Skeletal muscle tissue (tissue), 4 donors: ENCODE data around the gene ZFP36L1. TPM values are rescaled to one million over a fixed set of nuclear protein-coding genes. Genes with fewer than 3 reads are reported as not detected.

Experiments
- H3K27ac ChIP-seq: one replicate; pipeline ENCODE4 v1.7.0; 2013; ENCODE audit warnings: mild to moderate bottlenecking, low read depth, low read length, inconsistent platforms
- H3K27me3 ChIP-seq, 3 donors: one replicate each; pipeline ENCODE4 v1.7.0; 2013; ENCODE audit warnings: low read length in 3 of 3; ENCODE audit not compliant: control insufficient read depth in 3 of 3, insufficient read depth in 3 of 3
- H3K36me3 ChIP-seq, 3 donors: one replicate each; pipeline ENCODE4 v1.7.0; 2013; ENCODE audit warnings: low read length in 3 of 3; ENCODE audit not compliant: control insufficient read depth in 3 of 3, insufficient read depth in 3 of 3
- H3K4me1 ChIP-seq, 3 donors: one replicate each; pipeline ENCODE4 v1.7.0; 2013; ENCODE audit warnings: low read length in 3 of 3, mild to moderate bottlenecking in 3 of 3; ENCODE audit not compliant: control insufficient read depth in 3 of 3, insufficient read depth in 3 of 3
- H3K4me3 ChIP-seq, 3 donors: one replicate each; pipeline ENCODE4 v1.7.0; 2013; ENCODE audit warnings: low read length in 3 of 3
- H3K9ac ChIP-seq, 3 donors: one replicate each; pipeline ENCODE4 v1.7.0; 2013; ENCODE audit warnings: low read length in 3 of 3, mild to moderate bottlenecking in 3 of 3, moderate library complexity in 2 of 3, low read depth in 1 of 3
- H3K9me3 ChIP-seq, 3 donors: one replicate each; pipeline ENCODE4 v1.7.0; 2013; ENCODE audit warnings: low read length in 3 of 3; ENCODE audit not compliant: control insufficient read depth in 3 of 3
- total RNA-seq: library from RNA; depleted of rRNA; stranded (reverse); fragments of >200 nt; gene quantifications from one replicate; pipeline ENCODE4 v1.2.3, GENCODE V29; 2014
- donor health status: Osteomylitis.

Gene ZFP36L1
- total RNA-seq, 1 donor from 2014 or later, result 27.7 TPM

GRCh38 chr14:68744613-68745012 is 48.3 kb downstream of the ZFP36L1 start:
- Histone ChIP-seq H3K36me3 (no peaks in the 10 kb centered on the region), H3K27me3 (no peaks in the 10 kb centered on the region), H3K9me3 (no peaks in the 10 kb centered on the region), H3K4me1 (peaks cover 0 to 2% (median 0%) of the 10 kb centered on the region in 3 donors), H3K9ac (no peak overlapping the region), H3K27ac (no peak overlapping the region), H3K4me3 (no peak overlapping the region)

- Histone ChIP-seq H3K9me3 (no peaks in the 10 kb centered on the region), H3K27me3 (no peaks in the 10 kb centered on the region), H3K9ac (no peak overlapping the region), H3K27ac (no peak overlapping the region), H3K4me3 (no peak overlapping the region), H3K36me3 (no peaks in the 10 kb centered on the region), H3K4me1 (peaks cover 2 to 7% (median 4%) of the 10 kb centered on the region in 3 donors)
These were observed 50.9 kb downstream of the ZFP36L1 start for GRCh38 chr14:68741839-68742470.

- no peak overlapping the region for H3K9ac ChIP-seq
- H3K27ac ChIP-seq, result no peak overlapping the region
- no peaks in the 10 kb centered on the region for H3K36me3 ChIP-seq
- H3K4me3 ChIP-seq, result no peak overlapping the region
- no peaks in the 10 kb centered on the region for H3K27me3 ChIP-seq
- H3K9me3 ChIP-seq, result no peaks in the 10 kb centered on the region
- H3K4me1 ChIP-seq, result peaks cover 6 to 12% (median 7%) of the 10 kb centered on the region in 3 donors
These were observed 51.4 kb downstream of the ZFP36L1 start for GRCh38 chr14:68741477-68741791.

GRCh38 chr14:68740788-68741476 is 51.9 kb downstream of the ZFP36L1 start:
- no peaks in the 10 kb centered on the region for H3K36me3 ChIP-seq
- peaks cover 10 to 18% (median 11%) of the 10 kb centered on the region in 3 donors for H3K4me1 ChIP-seq
- H3K27me3 ChIP-seq, result no peaks in the 10 kb centered on the region
- no peak overlapping the region for H3K27ac ChIP-seq
- H3K9ac ChIP-seq, result no peak overlapping the region
- H3K9me3 ChIP-seq, result no peaks in the 10 kb centered on the region
- no peak overlapping the region for H3K4me3 ChIP-seq

- Histone ChIP-seq H3K9ac (no peak overlapping the region), H3K4me3 (no peak overlapping the region), H3K36me3 (no peaks in the 10 kb centered on the region), H3K4me1 (peaks cover 10 to 19% (median 12%) of the 10 kb centered on the region in 3 donors), H3K27ac (no peak overlapping the region), H3K9me3 (no peaks in the 10 kb centered on the region), H3K27me3 (no peaks in the 10 kb centered on the region)
These were observed 53.2 kb downstream of the ZFP36L1 start for GRCh38 chr14:68739701-68740100.

- H3K27me3 ChIP-seq, result no peaks in the 10 kb centered on the region
- no peaks in the 10 kb centered on the region for H3K36me3 ChIP-seq
- H3K4me1 ChIP-seq, result peaks cover 12 to 19% (median 17%) of the 10 kb centered on the region in 3 donors
- no peak overlapping the region for H3K9ac ChIP-seq
- no peaks in the 10 kb centered on the region for H3K9me3 ChIP-seq
- no peak overlapping the region for H3K4me3 ChIP-seq
- no peak overlapping the region for H3K27ac ChIP-seq
These were observed 54.3 kb downstream of the ZFP36L1 start for GRCh38 chr14:68738559-68738958.

Other genes with a start within 250 kb of the ZFP36L1 start
- gene ACTN1, start 186.2 kb upstream of the ZFP36L1 start, total RNA-seq, result 44.9 TPM